IMR-90 (cell line): ENCODE data around the gene SCARF2.

Experiments used
- CTCF ChIP-seq: conservative IDR thresholded peaks from 2 replicates; pipeline ENCODE4 v1.5.1; 2012; ENCODE audit warnings: mild to moderate bottlenecking, low read depth, low read length, improper control_type of control experiment
- NFE2L2 ChIP-seq: fragments of 150-350 bp; IDR thresholded peaks from 2 replicates; pipeline ENCODE4 v1.6.1; 2016; ENCODE audit warnings: low read depth, mild to moderate bottlenecking, low read length
- RFX5 ChIP-seq: IDR thresholded peaks from 2 replicates; pipeline ENCODE4 v1.8.0; 2012; ENCODE audit warnings: low read depth, mild to moderate bottlenecking, low read length, moderate library complexity
- USF2 ChIP-seq: fragments of 150-350 bp; IDR thresholded peaks from 2 replicates; pipeline ENCODE4 v1.6.1; 2017; ENCODE audit warnings: mild to moderate bottlenecking, antibody characterized with exemption, low read length, low read depth

GRCh38 chr22:20466659-20467379, 29.2 kb upstream of the SCARF2 start:
- TF ChIP-seq CTCF (no peak), NFE2L2 (no peak), USF2 (no peak), RFX5 (no peak)
